Measurements from ENCODE around the gene FGD4.

GRCh38 chr12:32483499-32483898 lies 84.1 kb downstream of the FGD4 start:
- TF ChIP-seq CTCF (conservative IDR thresholded peaks at IDR 0.05; ENCODE audit: low read length), result no peak
- no peak for TF ChIP-seq EZH2phosphoT487 (IDR thresholded peaks at IDR 0.05; ENCODE audit: borderline replicate concordance)
